K562 (cell line): ENCODE measurements around the gene MTA2. TPM values are rescaled to one million over a fixed set of nuclear protein-coding genes. Genes with fewer than 3 reads are reported as not detected.

Experiments used
- CTBP1 ChIP-seq: fragments of 450-650 bp; IDR thresholded peaks from 2 replicates; pipeline ENCODE4 v1.6.1; 2016; ENCODE audit warnings: borderline replicate concordance
- HDAC1 ChIP-seq, 2 experiments: fragments of 450-650 bp; IDR thresholded peaks; 2 replicates each; pipeline ENCODE4 v1.6.1; 2016 to 2017; ENCODE audit warnings: inconsistent platforms in 1 of 2, mild to moderate bottlenecking in 1 of 2, moderate library complexity in 1 of 2
- MEF2D ChIP-seq: conservative IDR thresholded peaks from 2 replicates; pipeline ENCODE4 v1.6.1; 2016; ENCODE audit warnings: low read depth, missing genetic modification characterization, missing compliant biosample characterization
- MEIS2 ChIP-seq: fragments of 450-650 bp; IDR thresholded peaks from 2 replicates; pipeline ENCODE4 v1.6.1; 2014; ENCODE audit warnings: mild to moderate bottlenecking; ENCODE audit not compliant: partially characterized antibody
- MTA3 ChIP-seq: fragments of 450-650 bp; formaldehyde crosslinking; IDR thresholded peaks from 2 replicates; pipeline ENCODE4 v1.6.1; 2017; ENCODE audit warnings: mild to moderate bottlenecking, borderline replicate concordance
- PML ChIP-seq: IDR thresholded peaks from 2 replicates; pipeline ENCODE4 v1.6.1; 2012; ENCODE audit warnings: low read length, inconsistent platforms
- SMARCA5 ChIP-seq: fragments of 450-650 bp; IDR thresholded peaks from 2 replicates; pipeline ENCODE4 v1.6.1; 2016
- SMARCE1 ChIP-seq: fragments of 450-650 bp; IDR thresholded peaks from 2 replicates; pipeline ENCODE4 v1.7.1; 2016; ENCODE audit warnings: mild to moderate bottlenecking
- SRSF1 ChIP-seq: fragments of 200-400 bp; formaldehyde crosslinking; IDR thresholded peaks from 2 replicates; pipeline ENCODE4 v1.6.1; 2017; ENCODE audit warnings: mild to moderate bottlenecking, low read depth, low read length, moderate library complexity
- THAP12 ChIP-seq: fragments of 250-450 bp; sonication (Bioruptor Pico); IDR thresholded peaks from 2 replicates; pipeline ENCODE4 v1.9.0; 2021; ENCODE audit warnings: mild to moderate bottlenecking, inconsistent platforms
- ZBTB7A ChIP-seq: IDR thresholded peaks from 2 replicates; pipeline ENCODE4 v1.6.1; 2011; ENCODE audit warnings: low read depth, mild to moderate bottlenecking, low read length, moderate library complexity, borderline replicate concordance; ENCODE audit not compliant: control insufficient read depth
- ZNF274 ChIP-seq: IDR thresholded peaks from 2 replicates; pipeline ENCODE4 v1.6.1; 2011; ENCODE audit warnings: low read depth, mild to moderate bottlenecking, low read length, moderate library complexity, borderline replicate concordance
- ZNF511 ChIP-seq: sonication (generic); formaldehyde crosslinking; IDR thresholded peaks from 2 replicates; pipeline ENCODE4 v1.8.0; 2022; ENCODE audit warnings: mild to moderate bottlenecking, missing genetic modification reagents
- polyA plus RNA-seq, 8 experiments: library from polyadenylated mRNA; depleted of rRNA in 4 of 8; stranded (reverse) in 5 of 8; unstranded in 3 of 8; fragments of >200 nt; fragmentation: Nextera tagmentation in 2 of 8; fragmentation: Illumina TruSeq in 1 of 8; extraction: Ambion mirVana in 2 of 8; extraction: Trizol in 1 of 8; gene quantifications; 2 replicates each; pipeline versions ENCODE4 v1.2.1 to v1.2.3, GENCODE V29; 2011 to 2014; ENCODE audit warnings: inconsistent platforms in 1 of 8, missing spikeins in 1 of 8
- total RNA-seq, 7 experiments: library from RNA; depleted of rRNA in 6 of 7; stranded (reverse); fragments of >200 nt in 6 of 7; fragmentation: Illumina TruSeq in 2 of 7; extraction: Trizol in 2 of 7; gene quantifications; 2 replicates each; pipeline versions ENCODE4 v1.2.1 to v1.2.3, GENCODE V29; 2011 to 2021; ENCODE audit warnings: low replicate concordance in 1 of 7
- TF ChIP-seq, protein P1 (sequence below): sonication (generic); formaldehyde crosslinking; IDR thresholded peaks from 2 replicates; pipeline ENCODE4 v1.8.1; 2023; ENCODE audit warnings: mild to moderate bottlenecking, missing genetic modification reagents
- TF ChIP-seq, protein P2 (sequence below), 2 experiments: fragments of 200-800 bp in 1 of 2; sonication (Bioruptor generic) in 1 of 2; sonication (generic) in 1 of 2; formaldehyde crosslinking in 1 of 2; IDR thresholded peaks in 1 of 2; conservative IDR thresholded peaks in 1 of 2; 2 replicates each; pipeline versions ENCODE4 v1.5.0 to v1.6.1; 2016 to 2020; ENCODE audit warnings: missing compliant biosample characterization in 1 of 2, missing genetic modification characterization in 1 of 2, missing genetic modification reagents in 1 of 2
- TF ChIP-seq, protein P3 (sequence below), 2 experiments: fragments of 250-450 bp in 1 of 2; fragments of 450-650 bp in 1 of 2; sonication (Bioruptor Pico) in 1 of 2; IDR thresholded peaks; 2 replicates each; pipeline versions ENCODE4 v1.6.1 to v1.8.0; 2016 to 2021; ENCODE audit warnings: mild to moderate bottlenecking in 2 of 2, moderate library complexity in 2 of 2, missing compliant biosample characterization in 1 of 2, missing genetic modification characterization in 1 of 2
- TF ChIP-seq, protein P4 (sequence below): IDR thresholded peaks from 2 replicates; pipeline ENCODE4 v1.6.1; 2011; ENCODE audit not compliant: insufficient read length; ENCODE audit errors: extremely low read depth

Gene MTA2
- total and polyA plus RNA-seq, 9 of the 15 experiments (the other 6 are each of a cell fraction or from before 2014, with no cell fraction given): 6.2 to 220 (median 172) TPM

GRCh38 chr11:62602141-62603071 is 741 bp upstream of the MTA2 start (continued):
- TF ChIP-seq, protein P1, sequence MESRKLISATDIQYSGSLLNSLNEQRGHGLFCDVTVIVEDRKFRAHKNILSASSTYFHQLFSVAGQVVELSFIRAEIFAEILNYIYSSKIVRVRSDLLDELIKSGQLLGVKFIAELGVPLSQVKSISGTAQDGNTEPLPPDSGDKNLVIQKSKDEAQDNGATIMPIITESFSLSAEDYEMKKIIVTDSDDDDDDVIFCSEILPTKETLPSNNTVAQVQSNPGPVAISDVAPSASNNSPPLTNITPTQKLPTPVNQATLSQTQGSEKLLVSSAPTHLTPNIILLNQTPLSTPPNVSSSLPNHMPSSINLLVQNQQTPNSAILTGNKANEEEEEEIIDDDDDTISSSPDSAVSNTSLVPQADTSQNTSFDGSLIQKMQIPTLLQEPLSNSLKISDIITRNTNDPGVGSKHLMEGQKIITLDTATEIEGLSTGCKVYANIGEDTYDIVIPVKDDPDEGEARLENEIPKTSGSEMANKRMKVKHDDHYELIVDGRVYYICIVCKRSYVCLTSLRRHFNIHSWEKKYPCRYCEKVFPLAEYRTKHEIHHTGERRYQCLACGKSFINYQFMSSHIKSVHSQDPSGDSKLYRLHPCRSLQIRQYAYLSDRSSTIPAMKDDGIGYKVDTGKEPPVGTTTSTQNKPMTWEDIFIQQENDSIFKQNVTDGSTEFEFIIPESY (CRISPR knock-in tag): peak; percentile 98
- TF ChIP-seq SRSF1 (0 out of 2 replicates have a peak, but pooled peaks have one; percentile 58), HDAC1 (IDR thresholded peaks at IDR 0.05) (peak in 1 of 2 experiments; percentile 45; a peak in 1 of 4 replicates), MTA3 (no peak), MEIS2 (no peak), SMARCA5 (no peak), PML (no peak), MEF2D (no peak), ZNF274 (peak; percentile 30; the same call in 1 of the 2 replicates), THAP12 (CRISPR knock-in tag) (no peak), ZBTB7A (peak; percentile 48; the same call in 1 of the 2 replicates), SMARCE1 (peak; percentile 29; the same call in 1 of the 2 replicates), CTBP1 (no peak), ZNF511 (CRISPR knock-in tag) (no peak)
- TF ChIP-seq, protein P2, sequence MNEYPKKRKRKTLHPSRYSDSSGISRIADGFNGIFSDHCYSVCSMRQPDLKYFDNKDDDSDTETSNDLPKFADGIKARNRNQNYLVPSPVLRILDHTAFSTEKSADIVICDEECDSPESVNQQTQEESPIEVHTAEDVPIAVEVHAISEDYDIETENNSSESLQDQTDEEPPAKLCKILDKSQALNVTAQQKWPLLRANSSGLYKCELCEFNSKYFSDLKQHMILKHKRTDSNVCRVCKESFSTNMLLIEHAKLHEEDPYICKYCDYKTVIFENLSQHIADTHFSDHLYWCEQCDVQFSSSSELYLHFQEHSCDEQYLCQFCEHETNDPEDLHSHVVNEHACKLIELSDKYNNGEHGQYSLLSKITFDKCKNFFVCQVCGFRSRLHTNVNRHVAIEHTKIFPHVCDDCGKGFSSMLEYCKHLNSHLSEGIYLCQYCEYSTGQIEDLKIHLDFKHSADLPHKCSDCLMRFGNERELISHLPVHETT (CRISPR knock-in tag; conservative IDR thresholded peaks at IDR 0.05 in 1 of 2, IDR thresholded peaks at IDR 0.05 in 1 of 2): no peak
- TF ChIP-seq, protein P3, sequence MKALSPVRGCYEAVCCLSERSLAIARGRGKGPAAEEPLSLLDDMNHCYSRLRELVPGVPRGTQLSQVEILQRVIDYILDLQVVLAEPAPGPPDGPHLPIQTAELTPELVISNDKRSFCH (CRISPR knock-in tag; IDR thresholded peaks at IDR 0.05): no peak
- TF ChIP-seq, protein P3 (tag; IDR thresholded peaks at IDR 0.05): peak; percentile 48; the same call in 1 of the 2 replicates
- TF ChIP-seq, protein P4, sequence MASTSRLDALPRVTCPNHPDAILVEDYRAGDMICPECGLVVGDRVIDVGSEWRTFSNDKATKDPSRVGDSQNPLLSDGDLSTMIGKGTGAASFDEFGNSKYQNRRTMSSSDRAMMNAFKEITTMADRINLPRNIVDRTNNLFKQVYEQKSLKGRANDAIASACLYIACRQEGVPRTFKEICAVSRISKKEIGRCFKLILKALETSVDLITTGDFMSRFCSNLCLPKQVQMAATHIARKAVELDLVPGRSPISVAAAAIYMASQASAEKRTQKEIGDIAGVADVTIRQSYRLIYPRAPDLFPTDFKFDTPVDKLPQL: no peak
